Retina (tissue), 1 donor: ENCODE data around the gene DCLK1.

ENCODE experiments used
- DNase-seq: peaks from one replicate; pipeline ENCODE4 v3.0.0-alpha.2; 2016

DCLK1 gene

GRCh38 chr13:35856084-35856483, 275.1 kb downstream of the DCLK1 start:
- DNase-seq, result no peak

DNA sequence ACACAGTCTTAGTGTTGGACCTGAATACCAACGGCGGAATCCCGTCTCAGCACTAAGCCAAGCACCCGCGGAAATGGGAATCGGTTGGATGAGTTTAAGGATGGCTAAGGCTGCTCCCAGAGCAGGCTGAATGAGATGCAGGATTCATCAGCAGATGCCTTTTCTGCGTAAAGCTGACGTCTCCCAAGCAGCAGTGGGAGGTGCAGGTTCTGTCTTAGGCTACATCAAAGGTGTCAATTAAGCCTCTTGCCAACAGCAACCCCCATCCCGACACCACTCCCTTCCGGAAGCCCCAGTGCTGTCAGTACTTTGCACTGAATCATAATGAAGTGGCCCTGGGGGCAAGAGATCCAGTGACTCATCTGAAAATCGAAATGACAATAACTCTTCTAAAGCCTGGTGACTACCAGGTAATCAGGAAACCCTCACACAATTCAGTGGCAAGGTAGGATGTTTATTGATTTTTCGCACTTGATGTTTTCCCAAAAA, 275.6 kb downstream of the DCLK1 start:
- peak; percentile 24 for DNase-seq

DNA sequence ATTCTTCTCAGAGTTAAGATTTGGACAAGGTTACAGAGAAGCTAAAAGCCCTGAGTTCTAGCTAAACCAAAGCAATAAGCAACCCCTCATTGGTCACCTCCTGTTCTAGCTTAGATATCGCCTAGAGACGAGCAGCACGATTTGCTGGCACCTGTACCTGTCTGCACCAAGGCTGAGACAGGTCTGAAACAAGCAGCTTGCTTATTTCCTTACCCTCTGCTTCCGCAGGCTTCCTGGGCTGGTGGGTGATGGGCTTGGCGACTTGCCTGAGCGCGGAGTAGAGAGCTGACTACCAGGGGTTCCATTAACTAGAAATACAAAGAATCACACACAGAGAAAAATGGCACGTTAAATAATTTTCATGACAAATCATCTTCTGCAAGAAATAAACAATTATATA, 276.9 kb downstream of the DCLK1 start:
- DNase-seq, result no peak

DNA sequence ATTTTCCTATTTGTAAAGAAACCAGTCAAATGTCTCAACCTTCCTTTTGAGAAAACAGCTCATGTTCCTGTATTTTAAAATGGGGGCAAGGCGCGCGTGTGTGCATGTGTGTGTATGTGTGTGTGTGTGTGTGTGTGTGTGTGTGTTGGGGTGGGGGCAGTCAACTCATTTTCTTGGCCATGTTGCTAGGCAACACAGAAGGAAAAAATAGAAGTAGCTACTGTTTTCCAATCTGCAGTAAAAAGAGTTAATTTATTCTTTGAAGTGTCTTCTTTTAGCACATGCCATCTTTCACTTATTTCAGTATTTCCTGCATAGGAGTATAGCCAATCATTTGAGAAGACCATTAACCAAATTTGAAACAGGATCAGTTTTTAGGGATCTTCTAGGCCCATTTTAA, 279.3 kb downstream of the DCLK1 start:
- DNase-seq, result no peak

- DNase-seq, result no peak
These were observed 279.8 kb downstream of the DCLK1 start for GRCh38 chr13:35851356-35851755.

DNA sequence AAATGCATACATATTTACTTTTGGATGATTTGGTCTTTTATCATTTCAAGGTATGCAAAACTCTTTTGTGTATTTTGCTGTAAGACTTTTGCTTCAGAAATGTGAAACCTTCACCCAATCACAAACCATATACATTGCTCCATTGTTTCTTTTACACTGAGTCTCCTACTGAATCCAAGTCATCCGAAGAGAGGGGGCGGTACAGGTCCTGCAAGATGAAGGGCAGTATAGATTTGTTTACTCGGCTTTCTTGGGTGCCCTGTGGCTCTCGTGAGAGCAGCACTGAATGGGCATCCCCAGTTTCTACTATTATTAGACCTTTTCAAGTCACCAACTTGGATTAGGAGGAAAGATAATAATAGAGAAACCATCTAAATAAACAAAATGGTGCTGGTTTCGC, 280.6 kb downstream of the DCLK1 start:
- DNase-seq, result no peak

- DNase-seq, result no peak
These were observed 281.9 kb downstream of the DCLK1 start for GRCh38 chr13:35849256-35849644.

DNA sequence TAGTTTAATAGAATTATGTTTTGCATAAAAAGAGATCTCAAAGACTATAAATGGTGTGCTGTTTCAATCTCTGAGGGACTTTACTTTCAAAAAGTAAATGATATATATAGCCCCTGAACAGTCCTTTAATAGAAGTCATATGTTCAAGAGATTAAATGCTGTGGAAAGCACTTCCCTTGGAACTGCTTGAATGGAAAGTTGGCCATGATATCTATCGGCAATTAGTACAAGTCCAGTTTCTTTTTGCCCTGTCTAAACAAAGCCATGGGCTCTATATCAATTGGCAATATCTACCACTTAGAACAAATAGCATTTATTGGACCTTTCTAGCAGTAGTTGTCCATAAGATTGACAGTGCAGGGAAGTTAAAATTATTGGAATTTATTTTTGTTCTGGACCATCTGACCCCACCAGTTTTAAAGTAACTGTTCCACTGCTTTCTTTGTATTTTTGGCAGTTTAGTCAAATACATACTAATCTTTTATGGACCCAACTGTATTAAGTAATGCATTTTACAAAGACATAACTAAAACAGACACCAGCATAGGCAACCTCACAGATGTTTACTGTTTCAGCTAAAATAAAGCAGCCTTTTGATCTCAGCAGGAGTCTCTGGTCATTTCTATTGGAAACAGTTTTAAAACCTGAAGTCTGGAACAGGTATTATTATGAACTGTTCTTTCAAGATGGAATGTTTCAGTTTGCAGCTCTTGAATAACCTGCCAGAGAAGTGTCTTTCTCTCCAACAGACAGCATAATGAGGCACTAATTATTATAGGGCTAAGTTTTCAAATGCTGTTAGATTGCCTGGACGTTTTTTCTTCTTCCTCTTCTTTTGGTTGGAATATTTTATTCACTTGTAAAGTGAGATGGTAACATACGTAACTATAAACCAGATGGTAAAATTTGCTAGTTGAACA, 282.6 kb downstream of the DCLK1 start:
- DNase-seq, result no peak

- DNase-seq, result no peak
These were observed 287.9 kb downstream of the DCLK1 start for GRCh38 chr13:35843272-35843671.

DNA sequence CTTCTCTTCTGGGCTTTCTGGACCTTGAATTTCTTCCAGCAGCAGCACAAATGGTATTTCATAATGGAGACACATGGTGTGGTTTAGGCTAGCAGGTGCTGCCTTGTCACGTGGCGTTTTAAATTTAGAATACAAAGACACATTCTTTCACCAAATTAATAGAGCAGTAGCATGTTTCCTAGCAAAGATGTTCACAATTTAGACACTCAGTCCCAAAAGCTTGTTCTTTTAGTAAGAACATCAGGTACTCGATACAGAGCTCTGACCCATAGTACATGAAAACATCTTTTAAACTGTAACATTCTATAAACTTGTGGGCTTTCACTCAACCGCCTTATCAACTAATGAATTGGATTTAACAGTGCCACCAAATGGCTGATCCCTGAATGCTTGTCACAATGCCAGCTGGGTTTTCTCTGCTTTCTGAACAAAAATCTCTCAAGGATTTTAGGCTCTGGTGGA, 290.1 kb downstream of the DCLK1 start:
- DNase-seq, result no peak

DNA sequence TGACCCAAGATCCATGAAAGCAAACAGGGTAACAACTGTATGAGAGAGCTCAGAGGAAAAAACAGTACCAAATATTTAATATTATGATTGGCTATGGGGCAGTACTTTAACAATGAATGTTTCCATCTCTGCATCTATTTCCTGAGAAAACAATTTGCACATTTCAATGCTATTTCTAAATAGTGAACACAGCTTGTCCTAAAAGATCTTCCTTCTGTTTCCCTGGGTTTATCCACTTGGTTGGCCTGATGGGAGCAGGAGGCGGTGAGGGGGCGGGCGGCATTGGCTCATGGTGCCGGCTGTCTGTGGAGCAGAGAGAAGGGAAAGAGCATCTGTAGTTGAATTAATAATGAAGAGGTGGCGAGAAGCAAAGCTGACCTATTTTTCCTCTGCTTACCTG, 291.4 kb downstream of the DCLK1 start:
- no peak for DNase-seq

DNA sequence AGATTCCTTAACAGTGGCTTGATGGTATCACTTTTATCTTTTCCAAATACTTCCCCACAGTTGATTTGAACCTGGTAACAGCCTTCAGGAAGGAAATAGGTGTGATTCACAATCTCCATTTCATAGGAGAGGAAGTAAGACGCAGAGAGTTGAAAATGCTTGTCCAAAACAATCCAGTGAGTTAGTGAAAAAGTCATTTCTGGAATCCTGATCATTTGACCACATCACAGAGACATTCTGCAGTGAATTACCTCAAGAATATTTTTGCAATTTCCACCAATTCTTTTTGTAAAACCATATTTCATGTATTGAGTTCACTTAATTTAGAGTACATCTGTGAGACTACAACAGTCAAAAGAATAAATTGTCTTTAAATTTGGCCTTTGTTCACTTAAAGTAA, 292.8 kb downstream of the DCLK1 start:
- DNase-seq, result no peak

GRCh38 chr13:35836446-35836845, 294.7 kb downstream of the DCLK1 start:
- DNase-seq, result no peak

DNA sequence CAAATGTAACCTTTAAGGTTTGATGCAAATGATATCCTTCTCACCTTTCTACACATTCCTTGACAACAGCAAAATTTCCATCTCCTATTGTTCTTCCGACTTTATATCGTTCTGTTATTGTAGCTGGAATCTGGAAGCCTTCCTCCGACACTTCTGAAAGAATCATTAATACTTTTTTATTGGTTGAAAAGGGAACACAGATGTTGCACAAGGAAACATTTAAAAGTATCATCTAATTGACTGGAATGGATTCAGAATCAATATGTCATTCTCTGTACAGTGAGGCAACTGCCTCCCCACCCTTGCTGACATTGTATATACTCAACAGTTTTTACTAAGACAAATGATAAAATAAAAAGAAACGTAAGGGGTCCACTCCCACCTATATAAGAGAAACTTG, 295.2 kb downstream of the DCLK1 start:
- DNase-seq, result no peak

DNA sequence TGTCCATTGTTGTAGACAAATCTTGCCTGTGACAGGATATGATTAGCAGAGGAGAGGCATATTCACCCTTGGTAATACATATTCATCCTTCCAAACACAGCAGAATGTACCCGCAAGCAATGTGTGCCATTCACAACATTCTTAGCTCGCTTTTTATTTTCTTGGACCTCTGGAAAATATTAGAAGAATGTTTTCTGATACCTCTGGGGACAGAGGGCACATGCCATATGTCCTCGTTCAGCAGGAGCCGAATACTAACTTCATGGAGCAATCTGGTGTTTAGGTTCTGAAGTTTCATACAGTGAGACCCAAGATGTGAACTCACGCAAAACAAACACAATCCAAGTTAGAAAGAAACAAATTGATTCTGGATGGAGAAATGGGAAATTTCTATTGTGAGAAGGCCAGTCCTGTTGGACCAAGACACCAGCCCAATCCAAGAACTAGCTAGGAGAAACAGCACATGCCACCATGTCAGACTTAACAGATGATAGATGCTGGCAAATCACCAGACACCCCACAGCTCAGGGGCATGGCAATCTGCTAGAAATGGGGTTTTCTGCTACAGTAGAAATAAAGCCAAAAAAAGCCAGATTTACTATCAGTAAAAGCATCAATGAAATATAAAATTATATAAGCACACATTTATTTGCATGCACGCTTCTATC, 297.4 kb downstream of the DCLK1 start:
- DNase-seq, result no peak

DNA sequence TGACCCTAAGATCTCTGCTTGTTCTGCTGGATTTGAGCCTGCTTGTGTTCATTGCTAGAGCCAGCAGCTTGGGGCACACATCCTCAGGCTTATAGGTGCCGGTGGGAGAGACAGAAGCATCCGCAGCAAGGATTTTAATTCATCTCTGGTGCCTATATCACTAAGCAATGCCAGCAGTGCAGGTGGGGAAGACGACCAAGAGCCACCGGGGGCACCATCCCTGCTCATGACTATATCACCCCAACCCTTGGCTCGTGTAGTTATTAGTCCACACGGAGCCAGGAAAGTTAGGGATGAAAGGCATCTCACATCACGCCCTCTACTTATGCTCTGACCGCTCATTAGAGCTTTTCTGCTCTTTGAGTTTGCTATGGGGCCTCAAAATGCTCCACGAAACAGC, 298.2 kb downstream of the DCLK1 start:
- no peak for DNase-seq

DNA sequence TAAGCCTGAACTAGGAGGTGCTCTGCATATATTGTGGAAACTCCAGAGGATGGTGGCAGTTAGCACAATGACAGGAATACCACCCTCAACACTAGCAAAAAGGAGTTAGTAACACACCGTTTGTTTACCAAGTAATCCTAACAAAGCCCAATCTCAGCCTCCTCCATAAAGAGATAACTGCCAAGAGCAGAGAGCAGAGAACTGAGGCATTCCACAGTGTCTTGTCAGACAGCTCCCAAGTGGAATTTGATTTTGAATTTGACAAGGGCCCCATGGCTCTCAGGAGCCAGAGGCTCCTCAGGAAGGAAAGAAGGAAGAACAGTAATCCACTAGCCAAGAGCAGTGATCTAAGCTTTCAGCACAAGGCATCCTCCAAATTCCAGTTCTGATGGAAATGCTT, 298.6 kb downstream of the DCLK1 start:
- no peak for DNase-seq

- DNase-seq, result no peak
These were observed 300.2 kb downstream of the DCLK1 start for GRCh38 chr13:35830850-35831450.

DNA sequence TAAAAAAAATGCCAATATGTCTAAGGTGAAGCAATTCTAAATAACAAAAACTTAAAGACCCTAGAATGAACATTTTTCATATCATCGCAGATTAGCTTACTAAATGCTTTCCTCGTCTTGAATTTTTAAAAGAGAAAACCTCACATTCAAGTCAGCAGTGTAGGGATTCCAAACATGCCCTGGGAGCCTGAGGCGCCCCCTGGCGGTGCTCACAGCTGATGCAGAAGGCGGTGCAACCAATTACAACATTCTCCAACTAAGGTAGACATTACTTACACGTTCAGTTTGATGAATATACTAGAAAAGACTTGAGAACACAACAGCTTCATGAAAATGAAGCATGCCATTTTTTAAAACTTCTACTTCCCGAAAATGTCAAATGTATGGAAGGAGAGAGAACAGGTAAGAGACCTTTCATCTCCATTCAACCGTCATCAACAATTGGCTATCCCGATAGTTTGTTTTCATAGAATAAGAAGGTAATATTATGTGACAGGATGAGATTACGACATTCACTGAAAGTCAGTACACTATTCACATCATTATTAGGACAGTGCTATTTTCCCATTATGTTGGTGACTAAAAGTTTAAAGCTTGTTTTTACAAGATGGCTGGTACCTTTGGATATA, 304.4 kb downstream of the DCLK1 start:
- no peak for DNase-seq

DNA sequence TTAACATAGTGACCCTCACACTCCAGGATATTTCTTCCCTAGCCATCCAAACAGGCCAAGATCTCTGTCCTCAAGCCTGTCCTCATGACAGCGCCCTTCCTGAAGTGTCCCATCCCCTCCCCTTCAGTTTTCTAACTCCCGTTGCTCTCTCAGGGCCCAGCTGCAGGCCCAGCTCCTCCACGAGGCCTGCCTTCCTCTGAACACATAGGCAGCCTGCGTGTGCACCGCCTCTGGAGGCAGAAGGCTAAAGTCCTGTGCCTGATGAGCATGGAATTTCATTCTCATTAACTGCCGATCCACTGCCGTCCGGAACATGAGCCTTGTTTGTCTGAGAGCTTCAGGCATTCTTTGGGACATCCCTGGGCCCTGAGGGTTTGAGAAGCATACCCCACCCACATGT, 306.4 kb downstream of the DCLK1 start:
- no peak for DNase-seq

DNA sequence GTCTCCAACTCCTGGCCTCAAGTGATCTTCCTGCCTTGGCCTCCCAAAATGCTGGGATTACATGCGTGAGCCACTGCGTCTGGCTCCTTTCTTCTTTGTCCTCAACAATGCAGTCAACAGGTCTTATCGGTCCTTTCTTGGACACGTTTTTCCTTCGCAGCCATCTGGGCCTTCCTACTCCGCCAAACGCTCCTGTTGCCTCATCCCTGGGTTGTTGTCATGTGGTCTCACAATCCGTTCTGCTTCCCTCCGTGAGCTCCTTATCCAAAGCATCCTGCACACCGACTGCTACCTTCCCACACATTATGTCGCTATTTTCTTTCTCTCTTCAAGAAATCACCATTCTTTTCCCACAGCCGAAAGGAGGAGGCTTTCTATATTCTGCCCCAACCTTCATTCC, 306.8 kb downstream of the DCLK1 start:
- no peak for DNase-seq

DNA sequence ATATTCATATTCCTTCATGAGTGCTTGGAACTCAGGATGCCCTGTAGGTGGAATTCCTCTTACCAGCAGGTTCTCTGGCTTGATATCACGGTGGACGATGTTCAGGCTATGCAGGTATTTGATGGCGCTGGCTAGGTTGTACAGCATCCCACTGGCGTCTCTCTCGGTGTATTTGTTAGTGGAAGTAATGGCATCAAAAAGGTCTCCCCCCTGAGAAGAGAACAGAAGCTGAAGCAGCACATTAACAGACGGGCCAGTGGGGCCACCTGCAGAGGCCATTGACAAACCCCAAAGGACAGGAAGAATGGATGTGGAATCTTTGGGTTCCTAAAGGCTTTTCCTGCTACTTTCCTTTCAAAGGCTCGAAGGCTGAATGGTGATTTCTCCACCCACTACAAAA, 308.5 kb downstream of the DCLK1 start:
- DNase-seq, result no peak

DNA sequence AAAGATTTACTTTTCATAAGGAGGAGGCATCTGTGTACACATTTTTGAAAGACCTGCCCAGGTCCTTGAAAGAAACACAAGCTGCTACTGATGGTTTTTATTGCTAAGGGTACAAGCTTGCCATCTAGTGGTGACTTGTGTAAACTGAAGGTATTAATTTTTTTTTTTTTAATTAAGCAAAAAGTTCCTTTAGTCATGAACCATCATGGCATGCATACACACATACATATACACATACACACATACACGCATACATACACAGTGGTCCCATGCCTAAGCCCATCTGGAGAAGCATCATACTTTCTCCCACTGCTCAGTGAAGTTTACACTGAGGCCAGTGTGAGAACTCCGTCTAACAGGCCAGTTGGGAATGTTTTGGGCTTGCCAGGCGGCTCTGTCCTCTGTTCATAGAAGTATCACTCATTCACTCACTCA, 312.5 kb downstream of the DCLK1 start:
- peak; percentile 63 for DNase-seq
